CD4-positive, alpha-beta T cell (primary cell): ENCODE data around the gene NT5DC4. TPM values are rescaled to one million over a fixed set of nuclear protein-coding genes. Genes with fewer than 3 reads are reported as not detected.
A peak's percentile ranks its signal among the peaks of the same experiment; 100 is the strongest.

ENCODE experiments used
- ATAC-seq: fragments of 200-7000 bp; cut with Tn5 transposase; one replicate; pipeline ENCODE4 v1.10.0; 2022; ENCODE audit warnings: mild to moderate bottlenecking; ENCODE audit not compliant: poor library complexity
- CTCF ChIA-PET: fragments of 350-600 bp; sonication (Branson Sonifier 250); formaldehyde crosslinking; loops from one replicate; lab custom pipeline; 2021; ENCODE audit warnings: antibody characterized with exemption, inconsistent platforms; lab: Charles Lee
- POLR2A ChIA-PET: fragments of 350-600 bp; sonication (Branson Sonifier 250); formaldehyde crosslinking; loops from one replicate; lab custom pipeline; 2021; ENCODE audit warnings: antibody characterized with exemption, inconsistent platforms; lab: Charles Lee
- DNase-seq, 14 experiments: peaks; one replicate each; pipeline ENCODE4 v3.0.0-alpha.2; 2013 to 2020; ENCODE audit warnings: mixed read lengths in 2 of 14
- H3K27ac ChIP-seq, 2 donors: one replicate each; pipeline versions ENCODE4 v1.5.1 to v1.7.0; 2013; ENCODE audit warnings: low read length in 2 of 2, low read depth in 1 of 2, mild to moderate bottlenecking in 1 of 2
- H3K27me3 ChIP-seq, 2 experiments: 1 replicate in 1 of 2; 2 replicates in 1 of 2; pipeline versions ENCODE4 v1.6.1 to v1.7.0; 2013; ENCODE audit warnings: low read length in 2 of 2, control low read depth in 1 of 2, mild to moderate bottlenecking in 1 of 2, moderate library complexity in 1 of 2; ENCODE audit not compliant: insufficient read depth in 2 of 2, control insufficient read depth in 1 of 2
- H3K36me3 ChIP-seq: one replicate; pipeline ENCODE4 v1.6.1; 2013; ENCODE audit warnings: low read length, control low read depth; ENCODE audit not compliant: insufficient read depth
- H3K4me1 ChIP-seq: one replicate; pipeline ENCODE4 v1.6.1; 2013; ENCODE audit warnings: low read length, control low read depth; ENCODE audit not compliant: insufficient read depth
- H3K4me3 ChIP-seq: one replicate; pipeline ENCODE4 v1.5.1; 2013; ENCODE audit warnings: mild to moderate bottlenecking, low read length, moderate library complexity
- H3K9me3 ChIP-seq, 2 experiments: 1 replicate in 1 of 2; 2 replicates in 1 of 2; pipeline versions ENCODE4 v1.6.1 to v1.7.0; 2013; ENCODE audit warnings: low read length in 2 of 2, mild to moderate bottlenecking in 2 of 2, control low read depth in 1 of 2, moderate library complexity in 1 of 2; ENCODE audit not compliant: control insufficient read depth in 1 of 2, insufficient read depth in 1 of 2
- H3K27ac Mint-ChIP-seq: one replicate; pipeline ENCODE4 v1.8.0; 2020; ENCODE audit warnings: mixed read lengths
- H3K27me3 Mint-ChIP-seq: one replicate; pipeline ENCODE4 v1.8.0; 2021; ENCODE audit warnings: mixed read lengths
- H3K36me3 Mint-ChIP-seq: one replicate; pipeline ENCODE4 v1.8.0; 2021; ENCODE audit warnings: low read depth, mixed read lengths
- H3K4me1 Mint-ChIP-seq: one replicate; pipeline ENCODE4 v1.8.0; 2021; ENCODE audit warnings: low read depth, mixed read lengths
- H3K4me3 Mint-ChIP-seq: one replicate; pipeline ENCODE4 v1.8.0; 2020; ENCODE audit warnings: mild to moderate bottlenecking, mixed read lengths
- H3K9me3 Mint-ChIP-seq: one replicate; pipeline ENCODE4 v1.8.0; 2020; ENCODE audit warnings: mixed read lengths
- CTCF ChIP-seq: fragments of 200-600 bp; IDR thresholded peaks from one replicate; pipeline ENCODE4 v1.8.0; 2022; ENCODE audit warnings: antibody characterized with exemption, mild to moderate bottlenecking
- intact Hi-C, 2 experiments: fragments of 100-400 bp; cut with DNase I in 1 of 2; cut with micrococcal nuclease in 1 of 2; formaldehyde crosslinking; loops; one replicate each; pipeline versions ENCODE4 v1.15.1 to v1.9.0; 2023 to 2025; cut with DNase I, micrococcal nuclease
- total RNA-seq, 174 experiments: library from RNA in 2 of 174; stranded (reverse) in 2 of 174; gene quantifications; one replicate each; pipeline ENCODE4 v1.2.3 and lab custom pipeline; 2021 to 2026

NT5DC4 gene
- total RNA-seq, 2 experiments from 2014 or later: not detected

- ATAC-seq: no peak
- H3K4me3 ChIP-seq: no peak overlapping the region
- Mint-ChIP-seq H3K9me3 (no peaks in the 10 kb centered on the region), H3K4me1 (peaks cover 5% of the 10 kb centered on the region), H3K27ac (no peak overlapping the region), H3K27me3 (no peaks in the 10 kb centered on the region), H3K4me3 (no peak overlapping the region), H3K36me3 (no peaks in the 10 kb centered on the region)
- H3K36me3 ChIP-seq: no peaks in the 10 kb centered on the region
- no peak for DNase-seq
- CTCF ChIA-PET: interaction anchor here (0.8 to 1.3 kb wide), 2 partner anchors 13 to 21 kb away, joined by 3 read pairs; no protein-coding TSS in a partner anchor
- no peak for TF ChIP-seq CTCF
- peaks cover 16% of the 10 kb centered on the region for H3K4me1 ChIP-seq
- H3K27me3 ChIP-seq: no peaks in the 10 kb centered on the region
- no peak overlapping the region for H3K27ac ChIP-seq
- POLR2A ChIA-PET: no interaction called here
- no peaks in the 10 kb centered on the region for H3K9me3 ChIP-seq
- intact Hi-C loops: loop anchor here in 1 of 2 experiments (5.0 kb wide), 1 partner anchor 33 kb away; no protein-coding TSS in a partner anchor
Observed at GRCh38 chr2:112685271-112685884, 35.4 kb upstream of the NT5DC4 start.

GRCh38 chr2:112686348-112687217 is 34.2 kb upstream of the NT5DC4 start:
- H3K36me3 ChIP-seq: no peaks in the 10 kb centered on the region
- Mint-ChIP-seq H3K27ac (no peak overlapping the region), H3K36me3 (no peaks in the 10 kb centered on the region), H3K4me1 (peaks cover 15% of the 10 kb centered on the region), H3K9me3 (no peaks in the 10 kb centered on the region), H3K4me3 (no peak overlapping the region), H3K27me3 (no peaks in the 10 kb centered on the region)
- ChIA-PET POLR2A (no interaction called here), CTCF (no interaction called here)
- no peaks in the 10 kb centered on the region for H3K27me3 ChIP-seq
- intact Hi-C loops: loop anchor here in 1 of 2 experiments (5.0 kb wide), 1 partner anchor 34 kb away; no protein-coding TSS in a partner anchor
- peaks cover 26% of the 10 kb centered on the region for H3K4me1 ChIP-seq
- no peak overlapping the region for H3K4me3 ChIP-seq
- DNase-seq: peak in 1 of 14 experiments; percentile 28
- H3K27ac ChIP-seq: no peak overlapping the region
- TF ChIP-seq CTCF: no peak
- H3K9me3 ChIP-seq: no peaks in the 10 kb centered on the region
- no peak for ATAC-seq

GRCh38 chr2:112687522-112687921 is 33.3 kb upstream of the NT5DC4 start:
- POLR2A ChIA-PET: no interaction called here
- ATAC-seq: no peak

More at GRCh38 chr2:112687522-112687921, 33.3 kb upstream of the NT5DC4 start:
- TF ChIP-seq CTCF: no peak
- no peak overlapping the region for H3K27ac ChIP-seq
- H3K36me3 Mint-ChIP-seq: no peaks in the 10 kb centered on the region
- peaks cover 20% of the 10 kb centered on the region for H3K4me1 Mint-ChIP-seq
- CTCF ChIA-PET: no interaction called here
- DNase-seq: no peak
- no peak overlapping the region for H3K27ac Mint-ChIP-seq
- intact Hi-C loops: loop anchor here in 1 of 2 experiments (5.0 kb wide), 1 partner anchor 35 kb away; no protein-coding TSS in a partner anchor
- H3K36me3 ChIP-seq: no peaks in the 10 kb centered on the region
- no peak overlapping the region for H3K4me3 Mint-ChIP-seq
- no peaks in the 10 kb centered on the region for H3K9me3 ChIP-seq
- H3K9me3 Mint-ChIP-seq: no peaks in the 10 kb centered on the region
- peaks cover 34% of the 10 kb centered on the region for H3K4me1 ChIP-seq
- H3K27me3 ChIP-seq: no peaks in the 10 kb centered on the region
- H3K4me3 ChIP-seq: no peak overlapping the region
- no peaks in the 10 kb centered on the region for H3K27me3 Mint-ChIP-seq
